OCI-LY7 (cell line): ENCODE measurements around the gene ADAM12. TPM values are rescaled to one million over a fixed set of nuclear protein-coding genes. Genes with fewer than 3 reads are reported as not detected.

ENCODE experiments used
- BruUV-seq: library from RNA; stranded (reverse); fragments of 400-500 nt; replicated peaks from 2 replicates; lab custom pipeline; 2021; lab: Mats Ljungman, UMichigan
- CTCF ChIA-PET: fragments of 300-600 bp; sonication (Branson Sonifier 250); formaldehyde crosslinking; loops from one replicate; lab custom pipeline; 2022; ENCODE audit warnings: antibody characterized with exemption; ENCODE audit not compliant: unreplicated experiment; lab: Charles Lee
- POLR2A ChIA-PET: fragments of 300-600 bp; sonication (Branson Sonifier 250); formaldehyde crosslinking; loops from one replicate; lab custom pipeline; 2022; ENCODE audit warnings: antibody characterized with exemption; lab: Charles Lee
- DNase-seq: peaks from one replicate; pipeline ENCODE4 v3.0.0-alpha.2; 2015; ENCODE audit warnings: low spot score
- H2AFZ ChIP-seq: fragments of 200-600 bp; sonication (generic), shearing (Covaris generic); 2 replicates; pipeline ENCODE4 v1.6.1; 2014; ENCODE audit warnings: mild to moderate bottlenecking, antibody characterized with exemption, low read length, moderate library complexity
- H3K27ac ChIP-seq: fragments of 200-600 bp; sonication (generic); 2 replicates; pipeline ENCODE4 v1.5.1; 2014; ENCODE audit warnings: mixed run types, low read depth, mild to moderate bottlenecking, moderate library complexity, low read length, inconsistent platforms; ENCODE audit not compliant: poor library complexity, severe bottlenecking
- H3K36me3 ChIP-seq: fragments of 200-600 bp; sonication (generic); 2 replicates; pipeline ENCODE4 v1.6.1; 2014; ENCODE audit warnings: mild to moderate bottlenecking, antibody characterized with exemption, low read length, moderate library complexity, mixed read lengths; ENCODE audit not compliant: insufficient read depth
- H3K4me1 ChIP-seq: fragments of 200-600 bp; sonication (generic); 2 replicates; pipeline ENCODE4 v1.5.1; 2014; ENCODE audit warnings: mild to moderate bottlenecking, low read length; ENCODE audit not compliant: insufficient read depth, poor library complexity, severe bottlenecking
- H3K4me2 ChIP-seq: fragments of 200-600 bp; sonication (generic); 2 replicates; pipeline ENCODE4 v1.6.1; 2014; ENCODE audit warnings: mild to moderate bottlenecking, low read length
- H3K4me3 ChIP-seq: fragments of 200-600 bp; sonication (generic); 2 replicates; pipeline ENCODE4 v1.5.1; 2014; ENCODE audit warnings: mild to moderate bottlenecking, low read depth, low read length; ENCODE audit not compliant: poor library complexity, severe bottlenecking
- H3K79me2 ChIP-seq: fragments of 200-600 bp; sonication (generic); 2 replicates; pipeline ENCODE4 v1.6.1; 2016; ENCODE audit warnings: low read depth, mild to moderate bottlenecking, low read length, moderate library complexity, mixed read lengths; ENCODE audit not compliant: insufficient read depth
- H3K9me2 ChIP-seq: fragments of 200-600 bp; sonication (generic); 2 replicates; pipeline ENCODE4 v1.6.1; 2016; ENCODE audit warnings: mild to moderate bottlenecking, low read length, mixed read lengths; ENCODE audit not compliant: insufficient read depth
- H3K9me3 ChIP-seq: fragments of 200-600 bp; sonication (generic); 2 replicates; pipeline ENCODE4 v1.6.1; 2014; ENCODE audit warnings: mild to moderate bottlenecking, mixed run types, low read length, mixed read lengths
- H4K20me1 ChIP-seq: fragments of 200-600 bp; sonication (generic); 2 replicates; pipeline ENCODE4 v1.6.1; 2014; ENCODE audit warnings: mild to moderate bottlenecking, antibody characterized with exemption, low read length, moderate library complexity, mixed read lengths; ENCODE audit not compliant: insufficient read depth
- EZH2phosphoT487 ChIP-seq: fragments of 200-600 bp; sonication (generic); IDR thresholded peaks from 2 replicates; pipeline ENCODE4 v1.6.1; 2018; ENCODE audit warnings: low read depth, borderline replicate concordance, mild to moderate bottlenecking, mixed run types, antibody characterized with exemption, low read length, moderate library complexity, mixed read lengths
- intact Hi-C: fragments of 100-400 bp; cut with micrococcal nuclease; formaldehyde crosslinking; loops from one replicate; pipeline ENCODE4 v1.10.0; 2022; ENCODE audit not compliant: unreplicated experiment
- total RNA-seq, 2 experiments: library from RNA; depleted of rRNA in 1 of 2; stranded (reverse); fragments of >200 nt in 1 of 2; shearing (Covaris generic) in 1 of 2; gene quantifications; 2 replicates each; pipeline ENCODE4 v1.2.3, GENCODE V29; 2014 to 2022
- TF ChIP-seq, protein P1 (sequence below): fragments of 200-600 bp; sonication (generic); conservative IDR thresholded peaks from 2 replicates; pipeline ENCODE4 v1.5.1; 2014; ENCODE audit warnings: mild to moderate bottlenecking, antibody characterized with exemption, low read length, moderate library complexity, mixed read lengths

ADAM12 gene
- total RNA-seq, 2 experiments from 2014 or later = 0.06 TPM; not detected in 1

DNA sequence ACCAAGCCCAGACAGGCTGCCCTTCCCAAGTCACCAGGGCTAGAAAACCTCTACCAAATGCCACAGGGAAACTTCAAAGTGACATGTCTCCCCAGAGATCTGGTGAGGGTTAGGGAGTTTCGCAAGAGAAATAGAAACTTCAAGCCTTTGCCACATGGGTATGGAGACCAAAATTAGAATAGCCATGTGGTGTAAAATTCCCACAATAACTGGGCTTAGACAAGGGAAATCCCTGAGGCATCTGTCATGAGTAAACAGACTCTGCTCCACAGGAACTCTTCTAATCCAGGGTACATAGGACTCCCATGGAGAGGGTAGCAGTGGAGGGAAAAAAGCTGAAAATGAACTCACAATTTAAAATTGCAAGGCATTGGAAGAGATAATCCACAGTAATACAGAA lies 14.3 kb downstream of the ADAM12 start:
- TF ChIP-seq, protein P1, sequence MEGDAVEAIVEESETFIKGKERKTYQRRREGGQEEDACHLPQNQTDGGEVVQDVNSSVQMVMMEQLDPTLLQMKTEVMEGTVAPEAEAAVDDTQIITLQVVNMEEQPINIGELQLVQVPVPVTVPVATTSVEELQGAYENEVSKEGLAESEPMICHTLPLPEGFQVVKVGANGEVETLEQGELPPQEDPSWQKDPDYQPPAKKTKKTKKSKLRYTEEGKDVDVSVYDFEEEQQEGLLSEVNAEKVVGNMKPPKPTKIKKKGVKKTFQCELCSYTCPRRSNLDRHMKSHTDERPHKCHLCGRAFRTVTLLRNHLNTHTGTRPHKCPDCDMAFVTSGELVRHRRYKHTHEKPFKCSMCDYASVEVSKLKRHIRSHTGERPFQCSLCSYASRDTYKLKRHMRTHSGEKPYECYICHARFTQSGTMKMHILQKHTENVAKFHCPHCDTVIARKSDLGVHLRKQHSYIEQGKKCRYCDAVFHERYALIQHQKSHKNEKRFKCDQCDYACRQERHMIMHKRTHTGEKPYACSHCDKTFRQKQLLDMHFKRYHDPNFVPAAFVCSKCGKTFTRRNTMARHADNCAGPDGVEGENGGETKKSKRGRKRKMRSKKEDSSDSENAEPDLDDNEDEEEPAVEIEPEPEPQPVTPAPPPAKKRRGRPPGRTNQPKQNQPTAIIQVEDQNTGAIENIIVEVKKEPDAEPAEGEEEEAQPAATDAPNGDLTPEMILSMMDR = no peak
- no peak for TF ChIP-seq EZH2phosphoT487
- no TSS peak for BruUV-seq
- H3K36me3 ChIP-seq = no peaks in the 10 kb centered on the region
- H3K4me2 ChIP-seq = no peak overlapping the region
- no peaks in the 10 kb centered on the region for H4K20me1 ChIP-seq
- ChIA-PET CTCF (no interaction called here), POLR2A (interaction anchor here (0.6 kb wide), 1 partner anchor 20 kb away, joined by 3 read pairs; no protein-coding TSS in a partner anchor)
- H3K4me3 ChIP-seq = no peak overlapping the region
- H3K9me2 ChIP-seq = no peaks in the 10 kb centered on the region
- no peaks in the 10 kb centered on the region for H3K79me2 ChIP-seq
- H3K4me1 ChIP-seq = no peaks in the 10 kb centered on the region
- H3K9me3 ChIP-seq = no peaks in the 10 kb centered on the region
- no peak overlapping the region for H3K27ac ChIP-seq
- intact Hi-C loops = no loop called here
- H2AFZ ChIP-seq = no peak overlapping the region
- DNase-seq = no peak

DNA sequence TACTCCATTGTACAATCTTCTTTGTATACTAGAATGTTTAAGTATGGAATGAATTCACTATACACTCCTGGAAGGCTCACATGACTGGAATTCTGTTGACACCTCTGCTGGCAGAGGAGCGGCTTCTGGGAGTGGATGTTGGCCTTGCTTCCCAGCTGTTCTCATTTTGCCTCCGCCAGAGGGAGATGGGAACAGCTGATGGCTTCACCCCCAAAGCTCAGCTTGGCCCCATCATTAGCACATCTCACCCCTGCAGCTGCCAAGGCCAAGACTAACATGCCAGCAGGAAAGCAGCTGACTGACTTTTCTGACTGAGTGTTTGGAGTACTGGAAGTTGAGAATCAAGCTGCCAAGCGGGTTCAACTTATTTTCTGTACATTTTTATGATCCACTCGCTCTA lies 15.1 kb downstream of the ADAM12 start:
- Histone ChIP-seq H3K4me2 (no peak overlapping the region), H3K79me2 (no peaks in the 10 kb centered on the region), H4K20me1 (no peaks in the 10 kb centered on the region), H3K27ac (no peak overlapping the region), H3K4me1 (no peaks in the 10 kb centered on the region), H3K36me3 (no peaks in the 10 kb centered on the region), H2AFZ (no peak overlapping the region), H3K4me3 (no peak overlapping the region), H3K9me3 (no peaks in the 10 kb centered on the region), H3K9me2 (no peaks in the 10 kb centered on the region)
- intact Hi-C loops = no loop called here
- no peak for TF ChIP-seq EZH2phosphoT487
- TF ChIP-seq, protein P1 = no peak
- BruUV-seq = no TSS peak
- CTCF ChIA-PET = no interaction called here
- POLR2A ChIA-PET = no interaction called here
- DNase-seq = no peak

GRCh38 chr10:126372396-126372795 lies 15.9 kb downstream of the ADAM12 start:
- no peaks in the 10 kb centered on the region for H3K4me1 ChIP-seq
- BruUV-seq = no TSS peak
- no peak overlapping the region for H3K4me2 ChIP-seq
- H4K20me1 ChIP-seq = no peaks in the 10 kb centered on the region
- intact Hi-C loops = no loop called here
- H3K9me2 ChIP-seq = no peaks in the 10 kb centered on the region
- no peaks in the 10 kb centered on the region for H3K79me2 ChIP-seq
- no peak overlapping the region for H2AFZ ChIP-seq
- POLR2A ChIA-PET = no interaction called here
- H3K4me3 ChIP-seq = no peak overlapping the region
- no peak for DNase-seq
- TF ChIP-seq EZH2phosphoT487 = no peak
- TF ChIP-seq, protein P1 = no peak
- CTCF ChIA-PET = no interaction called here
- no peaks in the 10 kb centered on the region for H3K36me3 ChIP-seq
- H3K9me3 ChIP-seq = no peaks in the 10 kb centered on the region
- no peak overlapping the region for H3K27ac ChIP-seq
